Keratinocyte (primary cell): ENCODE data around the gene EIF2AK2. TPM values are rescaled to one million over a fixed set of nuclear protein-coding genes. Genes with fewer than 3 reads are reported as not detected.
"Not testable (repeated sequence)": the region's sequence is repeated elsewhere in the genome, so short reads cannot be mapped to it uniquely, and the experiment has no call there.

Source experiments
- DNase-seq: peaks from one replicate; pipeline ENCODE4 v3.0.0-alpha.2; 2011; ENCODE audit warnings: low read depth, missing footprints, low spot score
- FAIRE-seq: peaks from 2 replicates; lab custom pipeline; 2011; peaks lifted over from hg19 to GRCh38; lab: Jason Lieb, UNC
- H2AFZ ChIP-seq: 2 replicates; pipeline ENCODE4 v1.6.0; 2012; ENCODE audit warnings: low read length, control low read depth, inconsistent platforms; ENCODE audit not compliant: control insufficient read depth
- H3K27ac ChIP-seq: 2 replicates; pipeline ENCODE4 v1.5.1; 2011; ENCODE audit warnings: low read length; ENCODE audit not compliant: control insufficient read depth, insufficient read depth
- H3K27me3 ChIP-seq: 3 replicates; pipeline ENCODE4 v1.6.0; 2011; ENCODE audit warnings: low read length; ENCODE audit not compliant: control insufficient read depth, insufficient read depth; ENCODE audit errors: extremely low read depth
- H3K36me3 ChIP-seq, 2 experiments: 2 replicates in 1 of 2; 3 replicates in 1 of 2; pipeline ENCODE4 v1.5.1; 2011; ENCODE audit warnings: low read length in 2 of 2, mild to moderate bottlenecking in 1 of 2; ENCODE audit not compliant: control insufficient read depth in 2 of 2, insufficient read depth in 2 of 2; ENCODE audit errors: extremely low read depth in 1 of 2
- H3K4me1 ChIP-seq: 3 replicates; pipeline ENCODE4 v1.5.1; 2011; ENCODE audit warnings: low read length; ENCODE audit not compliant: control insufficient read depth, insufficient read depth; ENCODE audit errors: extremely low read depth
- H3K4me2 ChIP-seq: 3 replicates; pipeline ENCODE4 v1.6.0; 2011; ENCODE audit warnings: low read depth, low read length; ENCODE audit not compliant: control insufficient read depth, insufficient read depth; ENCODE audit errors: extremely low read depth
- H3K4me3 ChIP-seq, 3 experiments: fragments of 200-600 bp in 1 of 3; sonication (generic) in 1 of 3; 2 replicates in 2 of 3; 3 replicates in 1 of 3; pipeline ENCODE4 v1.5.1; 2011 to 2016; ENCODE audit warnings: low read length in 3 of 3, mild to moderate bottlenecking in 3 of 3, control low read depth in 2 of 3, inconsistent platforms in 1 of 3, low read depth in 1 of 3, mixed read lengths in 1 of 3, mixed run types in 1 of 3, moderate library complexity in 1 of 3; ENCODE audit not compliant: control insufficient read depth in 2 of 3, insufficient read depth in 2 of 3; ENCODE audit errors: extremely low read depth in 1 of 3
- H3K79me2 ChIP-seq: 2 replicates; pipeline ENCODE4 v1.6.0; 2012; ENCODE audit warnings: low read length; ENCODE audit not compliant: control insufficient read depth, insufficient read depth
- H3K9ac ChIP-seq: 3 replicates; pipeline ENCODE4 v1.6.0; 2011; ENCODE audit warnings: low read length; ENCODE audit not compliant: control insufficient read depth, insufficient read depth; ENCODE audit errors: extremely low read depth
- H3K9me1 ChIP-seq: 3 replicates; pipeline ENCODE4 v1.6.0; 2011; ENCODE audit warnings: low read length; ENCODE audit not compliant: control insufficient read depth, insufficient read depth; ENCODE audit errors: extremely low read depth
- H3K9me3 ChIP-seq: 2 replicates; pipeline ENCODE4 v1.5.1; 2012; ENCODE audit warnings: low read depth, low read length; ENCODE audit not compliant: control insufficient read depth
- H4K20me1 ChIP-seq: 3 replicates; pipeline ENCODE4 v1.6.0; 2011; ENCODE audit warnings: low read length; ENCODE audit not compliant: control insufficient read depth, insufficient read depth; ENCODE audit errors: extremely low read depth
- CTCF ChIP-seq, 3 experiments: IDR thresholded peaks in 1 of 3; conservative IDR thresholded peaks in 1 of 3; optimal IDR thresholded peaks in 1 of 3; 2 replicates in 2 of 3; 3 replicates in 1 of 3; pipeline versions ENCODE3 to v1.5.1; 2011; ENCODE audit warnings: low read length in 3 of 3, mild to moderate bottlenecking in 3 of 3, moderate library complexity in 2 of 3, control low read depth in 1 of 3, inconsistent platforms in 1 of 3; ENCODE audit not compliant: insufficient read depth in 2 of 3; ENCODE audit errors: extremely low read depth in 1 of 3
- EZH2 ChIP-seq: IDR thresholded peaks from one replicate; pipeline ENCODE4 v1.6.1; 2012; ENCODE audit warnings: inconsistent platforms, mild to moderate bottlenecking, low read length, moderate library complexity
- dilution Hi-C: fragments of 300-500 bp; cut with MboI; formaldehyde crosslinking; loops from one replicate; pipeline ENCODE4 v1.7.0; 2020; ENCODE audit warnings: low sequenced_read_pairs; ENCODE audit not compliant: extremely low pct_ligation_motif_present
- polyA minus RNA-seq, 3 experiments: library from RNA; depleted of rRNA, polyadenylated mRNA; stranded (reverse); fragments of >200 nt; gene quantifications; 1 replicate in 1 of 3; 2 replicates in 1 of 3; 3 replicates in 1 of 3; pipeline ENCODE4 v1.2.3, GENCODE V29; 2011
- polyA plus RNA-seq, 5 experiments: library from polyadenylated mRNA; depleted of rRNA in 3 of 5; stranded (reverse) in 3 of 5; stranded (forward) in 1 of 5; unstranded in 1 of 5; fragments of >200 nt; gene quantifications; 1 replicate in 1 of 5; 2 replicates in 3 of 5; 3 replicates in 1 of 5; pipeline versions ENCODE4 v1.2.1 to v1.2.3, GENCODE V29; 2011 to 2012; ENCODE audit warnings: missing spikeins in 2 of 5, low read depth in 1 of 5, low replicate concordance in 1 of 5

Gene EIF2AK2
- polyA plus RNA-seq (27.6 to 54.6 TPM (median 38.2 TPM) in 3 replicates), polyA minus RNA-seq (14.7 to 62.7 TPM (median 30.9 TPM) in 3 replicates)
- 17.2 TPM for polyA plus RNA-seq (2011; ENCODE audit: low read depth)
- 23.0 and 44.4 TPM in 2 replicates for polyA plus RNA-seq (2011; cell fraction: cytosol; rRNA removed)
- polyA plus RNA-seq (2011; cell fraction: nucleus; rRNA removed): 24.3 and 33.0 TPM in 2 replicates
- 5.6 and 45.0 TPM in 2 replicates for polyA plus RNA-seq (2012; ENCODE audit: low replicate concordance)
- polyA minus RNA-seq (2011; cell fraction: cytosol; rRNA and poly(A)+ RNA removed): 32.4 TPM
- polyA minus RNA-seq (2011; cell fraction: nucleus; rRNA and poly(A)+ RNA removed): 24.4 and 52.4 TPM in 2 replicates

- dilution Hi-C loops: no loop called here
- H3K79me2 ChIP-seq: peaks cover 44% of the 10 kb centered on the region
- H3K4me2 ChIP-seq: peak within 1 kb of the TSS; percentile 96
- peaks cover 0 to 9% of the 10 kb centered on the region in 2 experiments for H3K36me3 ChIP-seq
- peaks cover 2% of the 10 kb centered on the region for H3K9me3 ChIP-seq
- H3K9me1 ChIP-seq: no peaks in the 10 kb centered on the region
- peak within 1 kb of the TSS; percentile 93 for H3K27ac ChIP-seq
- peak within 1 kb of the TSS; percentile 91 for H2AFZ ChIP-seq
- H4K20me1 ChIP-seq: no peaks in the 10 kb centered on the region
- DNase-seq (no peak), FAIRE-seq (no peak)
- H3K4me3 ChIP-seq: peak within 1 kb of the TSS; percentile 82 to 89 (median 88)
- H3K4me1 ChIP-seq: peaks cover 16% of the 10 kb centered on the region
- no peak for TF ChIP-seq CTCF (optimal IDR thresholded peaks at IDR 0.05 in 1 of 3, IDR thresholded peaks at IDR 0.05 in 1 of 3, conservative IDR thresholded peaks at IDR 0.05 in 1 of 3; ENCODE audit: extremely low read depth in 1 of 3, insufficient read depth in 2 of 3, low read length in 3 of 3)
- no peak for TF ChIP-seq EZH2
- H3K9ac ChIP-seq: peak within 1 kb of the TSS; percentile 96
- H3K27me3 ChIP-seq: no peaks in the 10 kb centered on the region
Observed at GRCh38 chr2:37156857-37157714, at the start of gene EIF2AK2. TSS of gene EIF2AK2 (minus strand) at chr2:37156980. CDS start at chr2:37147806, 9,174 bp downstream.

DNA sequence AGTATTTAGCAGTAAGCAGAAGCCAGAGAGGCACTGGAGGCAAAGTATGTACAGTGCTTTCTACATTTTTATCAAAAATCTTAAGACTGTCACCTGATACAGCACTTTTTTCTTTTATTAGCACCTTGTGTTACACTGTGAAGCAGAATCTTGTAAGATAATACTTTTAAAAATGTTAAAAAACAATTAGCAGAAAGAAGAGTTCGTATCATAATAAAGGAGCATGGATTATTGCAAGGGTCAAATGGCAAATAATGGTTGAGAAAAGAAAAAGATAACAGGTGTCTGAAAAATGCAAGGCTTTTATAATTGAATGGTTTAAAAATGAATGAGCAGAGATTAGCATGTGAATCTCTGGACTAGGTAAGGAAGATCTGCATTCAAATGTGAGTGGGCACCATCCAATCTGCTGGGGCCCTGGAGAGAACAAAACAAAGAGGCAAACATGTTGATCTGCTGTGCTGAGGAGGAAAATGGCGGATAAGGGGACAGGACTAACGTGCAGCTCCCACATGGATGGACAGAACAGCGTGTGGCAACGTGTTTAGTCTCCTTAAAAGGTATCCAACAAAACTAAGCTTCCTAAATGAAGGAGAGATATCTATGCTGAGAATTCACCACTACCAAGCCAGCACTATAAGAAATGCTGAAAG lies 49.0 kb upstream of the EIF2AK2 start:
- H3K36me3 ChIP-seq: peaks cover 9 to 18% of the 10 kb centered on the region in 2 experiments
- no peak for FAIRE-seq
- peaks cover 4% of the 10 kb centered on the region for H3K9me3 ChIP-seq

GRCh38 chr2:37205071-37205661 lies 48.4 kb upstream of the EIF2AK2 start:
- peaks cover 10 to 15% of the 10 kb centered on the region in 2 experiments for H3K36me3 ChIP-seq
- dilution Hi-C loops, DNase-seq, H3K4me1 ChIP-seq, H3K4me3 ChIP-seq, H2AFZ ChIP-seq, H3K4me2 ChIP-seq, H3K9me3 ChIP-seq, H3K27me3 ChIP-seq, FAIRE-seq, H4K20me1 ChIP-seq, H3K9ac ChIP-seq, H3K27ac ChIP-seq, H3K9me1 ChIP-seq: not testable (repeated sequence)
- peaks cover 53% of the 10 kb centered on the region for H3K79me2 ChIP-seq

More for the DNA sequence above, 49.0 kb upstream of the EIF2AK2 start:
- Histone ChIP-seq H3K9me1 (no peaks in the 10 kb centered on the region), H2AFZ (no peak overlapping the region), H3K4me3 (no peak overlapping the region), H3K4me2 (no peak overlapping the region), H3K27ac (no peak overlapping the region), H3K9ac (no peak overlapping the region), H3K27me3 (no peaks in the 10 kb centered on the region), H4K20me1 (no peaks in the 10 kb centered on the region), H3K79me2 (peaks cover 46% of the 10 kb centered on the region), H3K4me1 (no peaks in the 10 kb centered on the region)
- TF ChIP-seq CTCF (optimal IDR thresholded peaks at IDR 0.05 in 1 of 3, IDR thresholded peaks at IDR 0.05 in 1 of 3, conservative IDR thresholded peaks at IDR 0.05 in 1 of 3; ENCODE audit: extremely low read depth in 1 of 3, insufficient read depth in 2 of 3, low read length in 3 of 3) (no peak), EZH2 (no peak)
- DNase-seq: no peak
- dilution Hi-C loops: no loop called here
